ENCODE measurements around the gene PALMD. TPM values are rescaled to one million over a fixed set of nuclear protein-coding genes. Genes with fewer than 3 reads are reported as not detected.

The PALMD gene
- total and polyA plus RNA-seq, 2 of the 8 experiments (the other 6 are each of a cell fraction or from before 2014, with no cell fraction given): not detected

- TF ChIP-seq CBX5 (IDR thresholded peaks at IDR 0.05; ENCODE audit: low read depth, low read length) (no peak), HDAC6 (IDR thresholded peaks at IDR 0.05; ENCODE audit: low read depth, low read length) (no peak), SRF (IDR thresholded peaks at IDR 0.05; ENCODE audit: low read depth, low read length) (no peak), BACH1 (IDR thresholded peaks at IDR 0.05; ENCODE audit: low read length) (no peak)
Observed at GRCh38 chr1:99661780-99662179, 15.9 kb downstream of the PALMD start (continued).
